Muscle of back (tissue), 11 donors: Measurements from ENCODE around the gene PLOD2. TPM values are rescaled to one million over a fixed set of nuclear protein-coding genes. Genes with fewer than 3 reads are reported as not detected.

Experiments
- DNase-seq, 3 donors: peaks; one replicate each; pipeline versions ENCODE4 v3.0.0 to v3.0.0-alpha.2; 2013
- polyA plus RNA-seq, 10 donors: library from polyadenylated mRNA; unstranded; fragments of 120-200 nt; gene quantifications; one replicate each; pipeline ENCODE4 v1.2.1, GENCODE V29; 2013; ENCODE audit not compliant: insufficient read length in 10 of 10

PLOD2 gene
- polyA plus RNA-seq, 10 donors: 14.0 to 39.2 (median 27.2) TPM

DNA sequence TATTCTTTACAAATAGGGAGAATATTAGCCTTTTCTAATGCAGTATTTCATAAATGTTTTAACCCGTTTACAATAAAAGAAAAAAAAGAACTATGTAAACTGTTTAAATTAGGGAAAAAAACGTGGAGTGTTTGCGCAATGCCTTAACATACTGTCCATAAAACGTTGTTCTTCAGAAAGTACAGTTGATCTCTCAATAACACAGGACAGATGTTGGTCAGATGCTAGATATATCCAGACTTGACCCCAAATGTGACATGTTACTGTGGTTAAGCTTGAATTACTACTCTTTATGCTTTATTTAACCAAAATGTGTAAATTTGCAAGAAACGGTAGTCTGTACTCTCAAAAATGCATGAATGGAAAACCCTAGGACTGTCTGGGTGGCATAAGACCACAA lies 110.3 kb downstream of the PLOD2 start:
- DNase-seq: no peak

- DNase-seq: no peak
These were observed 113.5 kb downstream of the PLOD2 start for GRCh38 chr3:146047485-146047884.

DNA sequence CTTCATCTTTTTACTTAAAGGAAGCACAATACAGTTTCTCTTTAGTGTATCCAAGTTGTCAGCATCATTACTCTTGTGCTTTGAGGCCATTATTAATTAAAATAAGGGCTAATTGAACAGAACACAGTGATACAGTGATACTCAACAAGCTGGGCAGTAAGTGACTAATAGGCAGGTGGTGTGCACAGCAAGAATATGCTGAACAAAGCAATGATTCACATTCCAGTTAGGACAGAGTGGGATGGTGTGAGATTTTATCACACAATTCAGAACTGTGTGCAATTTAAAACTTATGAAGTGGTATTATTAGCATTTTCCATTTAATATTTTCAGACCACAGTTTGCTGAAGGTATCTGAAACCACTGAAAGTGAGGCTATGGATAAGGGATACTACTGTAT lies 116.9 kb downstream of the PLOD2 start:
- DNase-seq: no peak

GRCh38 chr3:146040630-146041029 lies 120.4 kb downstream of the PLOD2 start:
- DNase-seq: no peak

- DNase-seq: no peak
These were observed 123.3 kb downstream of the PLOD2 start for GRCh38 chr3:146037697-146038096.

GRCh38 chr3:146036281-146036680 lies 124.7 kb downstream of the PLOD2 start:
- DNase-seq: no peak

- DNase-seq: peak in 1 of 3 donors; percentile 11
These were observed 125.6 kb downstream of the PLOD2 start for GRCh38 chr3:146035366-146035765.

GRCh38 chr3:146033950-146034349 lies 127.0 kb downstream of the PLOD2 start:
- no peak for DNase-seq

- peak in 1 of 3 donors; percentile 31 for DNase-seq
These were observed 134.4 kb downstream of the PLOD2 start for GRCh38 chr3:146026547-146026946.

GRCh38 chr3:146024260-146024659 lies 136.7 kb downstream of the PLOD2 start:
- no peak for DNase-seq

- DNase-seq: no peak
These were observed 140.0 kb downstream of the PLOD2 start for GRCh38 chr3:146020969-146021368.

- no peak for DNase-seq
These were observed 141.5 kb downstream of the PLOD2 start for GRCh38 chr3:146019508-146019907.

Other genes with a start within 250 kb of the PLOD2 start
- gene PLSCR4, start 89.9 kb upstream of the PLOD2 start, polyA plus RNA-seq: 10 to 100 TPM; 15.1 to 28.6 (median 18.4) TPM